H9 (cell line): Measurements from ENCODE around the gene SMTN. TPM values are rescaled to one million over a fixed set of nuclear protein-coding genes. Genes with fewer than 3 reads are reported as not detected.
A peak's percentile ranks its signal among the peaks of the same experiment; 100 is the strongest.

Source experiments
- DNase-seq: peaks from one replicate; pipeline ENCODE4 v3.0.0-alpha.2; 2017
- H2AFZ ChIP-seq: one replicate; pipeline ENCODE4 v1.6.1; 2013; ENCODE audit warnings: mild to moderate bottlenecking, low read length, control low read depth, moderate library complexity
- H2AK5ac ChIP-seq: 2 replicates; pipeline ENCODE4 v1.6.1; 2013; ENCODE audit warnings: low read length, control low read depth, mixed read lengths; ENCODE audit not compliant: insufficient read length
- H2BK120ac ChIP-seq: one replicate; pipeline ENCODE4 v1.6.1; 2013; ENCODE audit warnings: low read depth, mild to moderate bottlenecking, low read length, control low read depth, inconsistent platforms; ENCODE audit not compliant: poor library complexity, severe bottlenecking
- H2BK12ac ChIP-seq: 2 replicates; pipeline ENCODE4 v1.6.1; 2013; ENCODE audit warnings: low read length, control low read depth, mixed read lengths, low read depth; ENCODE audit not compliant: insufficient read length
- H2BK15ac ChIP-seq: 2 replicates; pipeline ENCODE4 v1.6.1; 2013; ENCODE audit warnings: low read depth, low read length, control low read depth
- H2BK20ac ChIP-seq: one replicate; pipeline ENCODE4 v1.6.1; 2013; ENCODE audit warnings: low read depth, mild to moderate bottlenecking, low read length, control low read depth, inconsistent platforms; ENCODE audit not compliant: poor library complexity, severe bottlenecking
- H2BK5ac ChIP-seq: 2 replicates; pipeline ENCODE4 v1.6.1; 2013; ENCODE audit warnings: low read length, control low read depth, mixed read lengths; ENCODE audit not compliant: insufficient read length
- H3K14ac ChIP-seq: 2 replicates; pipeline ENCODE4 v1.6.1; 2013; ENCODE audit warnings: low read length, control low read depth; ENCODE audit not compliant: insufficient read depth
- H3K18ac ChIP-seq: 2 replicates; pipeline ENCODE4 v1.6.1; 2013; ENCODE audit warnings: low read depth, mild to moderate bottlenecking, mixed read lengths, low read length, control low read depth; ENCODE audit not compliant: insufficient read length
- H3K23ac ChIP-seq: 2 replicates; pipeline ENCODE4 v1.6.1; 2013; ENCODE audit warnings: low read length, control low read depth, mixed read lengths, low read depth; ENCODE audit not compliant: insufficient read length
- H3K23me2 ChIP-seq: 2 replicates; pipeline ENCODE4 v1.6.1; 2013; ENCODE audit warnings: low read depth, mild to moderate bottlenecking, mixed read lengths, low read length, control low read depth; ENCODE audit not compliant: insufficient read length, poor library complexity, severe bottlenecking
- H3K27ac ChIP-seq: 2 replicates; pipeline ENCODE4 v1.5.1; 2013; ENCODE audit warnings: low read length, control low read depth, mixed read lengths, low read depth; ENCODE audit not compliant: insufficient read length
- H3K27me3 ChIP-seq: 2 replicates; pipeline ENCODE4 v1.6.1; 2013; ENCODE audit warnings: low read length, control low read depth, inconsistent platforms; ENCODE audit not compliant: insufficient read depth
- H3K4ac ChIP-seq: 2 replicates; pipeline ENCODE4 v1.6.1; 2013; ENCODE audit warnings: low read depth, mild to moderate bottlenecking, control low read depth, inconsistent platforms, low read length, moderate library complexity
- H3K4me1 ChIP-seq: 2 replicates; pipeline ENCODE4 v1.6.1; 2013; ENCODE audit warnings: low read length, control low read depth, inconsistent platforms; ENCODE audit not compliant: insufficient read depth
- H3K4me2 ChIP-seq: 2 replicates; pipeline ENCODE4 v1.6.1; 2013; ENCODE audit warnings: low read length, control low read depth, mixed read lengths; ENCODE audit not compliant: insufficient read length, insufficient read depth
- H3K56ac ChIP-seq: 2 replicates; pipeline ENCODE4 v1.6.1; 2013; ENCODE audit warnings: low read depth, mild to moderate bottlenecking, mixed read lengths, low read length, control low read depth; ENCODE audit not compliant: insufficient read length
- H3K79me1 ChIP-seq: 2 replicates; pipeline ENCODE4 v1.6.1; 2013; ENCODE audit warnings: low read depth, mild to moderate bottlenecking, moderate library complexity, low read length, control low read depth, inconsistent platforms; ENCODE audit not compliant: insufficient read depth, poor library complexity, severe bottlenecking
- H3K79me2 ChIP-seq: 2 replicates; pipeline ENCODE4 v1.6.1; 2013; ENCODE audit warnings: low read length, control low read depth, inconsistent platforms; ENCODE audit not compliant: insufficient read depth
- H3K9ac ChIP-seq: 2 replicates; pipeline ENCODE4 v1.6.1; 2013; ENCODE audit warnings: low read length, control low read depth, mixed read lengths; ENCODE audit not compliant: insufficient read length; ENCODE audit errors: extremely low read depth
- H3K9me3 ChIP-seq: one replicate; pipeline ENCODE4 v1.6.1; 2013; ENCODE audit warnings: low read depth, low read length, inconsistent platforms; ENCODE audit not compliant: control insufficient read depth
- H3T11ph ChIP-seq: one replicate; pipeline ENCODE4 v1.6.1; 2013; ENCODE audit warnings: mild to moderate bottlenecking, low read length, control low read depth, inconsistent platforms
- H4K20me1 ChIP-seq: one replicate; pipeline ENCODE4 v1.6.1; 2013; ENCODE audit not compliant: control insufficient read depth, insufficient read length, insufficient read depth
- H4K5ac ChIP-seq: 2 replicates; pipeline ENCODE4 v1.6.1; 2013; ENCODE audit warnings: low read depth, mild to moderate bottlenecking, mixed read lengths, low read length, control low read depth; ENCODE audit not compliant: insufficient read length
- H4K8ac ChIP-seq: replicated peaks from 2 replicates; pipeline ENCODE4 v1.6.1; 2013; ENCODE audit warnings: low read length, control low read depth, mixed read lengths, low read depth; ENCODE audit not compliant: insufficient read length
- H4K91ac ChIP-seq: 2 replicates; pipeline ENCODE4 v1.6.1; 2013; ENCODE audit warnings: low read depth, mild to moderate bottlenecking, moderate library complexity, mixed read lengths, low read length, control low read depth; ENCODE audit not compliant: insufficient read length
- H3K27ac Mint-ChIP-seq, 3 experiments: 2 replicates in 2 of 3; 3 replicates in 1 of 3; pipeline ENCODE4 v1.8.0; 2020 to 2021; ENCODE audit warnings: mixed read lengths in 3 of 3, mild to moderate bottlenecking in 1 of 3, moderate library complexity in 1 of 3
- H3K27me3 Mint-ChIP-seq: 2 replicates; pipeline ENCODE4 v1.8.0; 2021; ENCODE audit warnings: low read depth, mild to moderate bottlenecking, moderate library complexity, mixed read lengths
- H3K36me3 Mint-ChIP-seq, 3 experiments: 2 replicates in 2 of 3; 3 replicates in 1 of 3; pipeline ENCODE4 v1.8.0; 2020 to 2021; ENCODE audit warnings: low read depth in 3 of 3, mixed read lengths in 3 of 3; ENCODE audit not compliant: insufficient read depth in 1 of 3
- H3K4me1 Mint-ChIP-seq, 2 experiments: 2 replicates each; pipeline ENCODE4 v1.8.0; 2020; ENCODE audit warnings: mixed read lengths in 2 of 2
- H3K4me3 Mint-ChIP-seq, 2 experiments: 2 replicates in 1 of 2; 3 replicates in 1 of 2; pipeline ENCODE4 v1.8.0; 2020 to 2021; ENCODE audit warnings: mild to moderate bottlenecking in 2 of 2, mixed read lengths in 2 of 2, moderate library complexity in 1 of 2
- H3K9me3 Mint-ChIP-seq, 2 experiments: 2 replicates in 1 of 2; 3 replicates in 1 of 2; pipeline ENCODE4 v1.8.0; 2020; ENCODE audit warnings: mild to moderate bottlenecking in 2 of 2, mixed read lengths in 2 of 2, moderate library complexity in 1 of 2
- WGBS: extraction: QIAGEN DNeasy Blood & Tissue Kit; methylation state at CpG from one replicate; pipeline ENCODE4 v1.1.7; 2013; ENCODE audit warnings: missing lambda C conversion rate, low lambda C conversion rate, mixed read lengths; ENCODE audit not compliant: insufficient read length; ENCODE audit errors: extremely low coverage; 5-methylcytosine and 5-hydroxymethylcytosine counted together
- total RNA-seq: library from RNA; stranded (reverse); gene quantifications from 2 replicates; pipeline ENCODE4 v1.2.1, GENCODE V29; 2021
- TF ChIP-seq, protein P1 (sequence below): fragments of 200-600 bp; sonication (generic); conservative IDR thresholded peaks from 3 replicates; pipeline ENCODE4 v1.8.0; 2021; ENCODE audit warnings: antibody characterized with exemption, mild to moderate bottlenecking

SMTN gene
- total RNA-seq, 1 experiment from 2014 or later, result 23.4 TPM

DNA sequence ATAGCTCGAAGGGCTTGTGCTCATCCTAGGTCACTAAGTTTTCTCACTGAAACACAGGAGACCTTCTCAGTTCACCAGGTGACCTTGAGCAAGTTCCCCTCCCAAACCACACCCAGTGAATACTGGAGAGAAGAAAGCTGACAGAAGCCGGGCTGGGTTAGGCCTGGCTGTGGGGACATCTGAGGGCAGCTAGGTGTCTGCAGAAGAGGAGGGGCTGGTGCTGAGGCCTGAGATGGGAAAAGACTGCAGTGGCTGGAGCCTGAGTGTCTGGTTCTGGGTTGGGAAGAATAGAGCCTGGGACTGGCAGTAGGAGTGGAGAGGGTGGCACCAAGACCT lies 41.0 kb downstream of the SMTN start:
- H4K20me1 ChIP-seq, result no peaks in the 10 kb centered on the region
- no peak overlapping the region for H3K4ac ChIP-seq
- no peak overlapping the region for H3K18ac ChIP-seq
- no peak overlapping the region for H3K4me2 ChIP-seq
- no peak overlapping the region for H4K5ac ChIP-seq
- H3K27ac ChIP-seq, result no peak overlapping the region
- no peak overlapping the region for H2BK15ac ChIP-seq
- no peaks in the 10 kb centered on the region for H3K23me2 ChIP-seq
- Mint-ChIP-seq H3K4me1 (peaks cover 22 to 35% of the 10 kb centered on the region in 2 experiments), H3K9me3 (no peaks in the 10 kb centered on the region), H3K4me3 (peak overlapping the region in 1 of 2 experiments; percentile 28; a peak in 2 of 5 replicates), H3K27me3 (peaks cover 12% of the 10 kb centered on the region), H3K36me3 (no peaks in the 10 kb centered on the region), H3K27ac (peak overlapping the region in 1 of 3 experiments; percentile 26; a peak in 2 of 7 replicates)
- H2BK20ac ChIP-seq, result no peak overlapping the region
- no peak overlapping the region for H4K8ac ChIP-seq
- no peak overlapping the region for H3K9ac ChIP-seq
- H3K14ac ChIP-seq, result no peak overlapping the region
- H3K27me3 ChIP-seq, result no peaks in the 10 kb centered on the region
- no peaks in the 10 kb centered on the region for H3K79me2 ChIP-seq
- H2AK5ac ChIP-seq, result no peak overlapping the region
- H2BK120ac ChIP-seq, result no peak overlapping the region
- TF ChIP-seq, protein P1, sequence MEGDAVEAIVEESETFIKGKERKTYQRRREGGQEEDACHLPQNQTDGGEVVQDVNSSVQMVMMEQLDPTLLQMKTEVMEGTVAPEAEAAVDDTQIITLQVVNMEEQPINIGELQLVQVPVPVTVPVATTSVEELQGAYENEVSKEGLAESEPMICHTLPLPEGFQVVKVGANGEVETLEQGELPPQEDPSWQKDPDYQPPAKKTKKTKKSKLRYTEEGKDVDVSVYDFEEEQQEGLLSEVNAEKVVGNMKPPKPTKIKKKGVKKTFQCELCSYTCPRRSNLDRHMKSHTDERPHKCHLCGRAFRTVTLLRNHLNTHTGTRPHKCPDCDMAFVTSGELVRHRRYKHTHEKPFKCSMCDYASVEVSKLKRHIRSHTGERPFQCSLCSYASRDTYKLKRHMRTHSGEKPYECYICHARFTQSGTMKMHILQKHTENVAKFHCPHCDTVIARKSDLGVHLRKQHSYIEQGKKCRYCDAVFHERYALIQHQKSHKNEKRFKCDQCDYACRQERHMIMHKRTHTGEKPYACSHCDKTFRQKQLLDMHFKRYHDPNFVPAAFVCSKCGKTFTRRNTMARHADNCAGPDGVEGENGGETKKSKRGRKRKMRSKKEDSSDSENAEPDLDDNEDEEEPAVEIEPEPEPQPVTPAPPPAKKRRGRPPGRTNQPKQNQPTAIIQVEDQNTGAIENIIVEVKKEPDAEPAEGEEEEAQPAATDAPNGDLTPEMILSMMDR, result no peak
- H3K79me1 ChIP-seq, result no peaks in the 10 kb centered on the region
- no peak overlapping the region for H2BK12ac ChIP-seq
- no peaks in the 10 kb centered on the region for H3K9me3 ChIP-seq
- H2BK5ac ChIP-seq, result no peak overlapping the region
- H3K56ac ChIP-seq, result no peak overlapping the region
- peaks cover 5% of the 10 kb centered on the region for H3K4me1 ChIP-seq
- H2AFZ ChIP-seq, result no peak overlapping the region
- WGBS, result no CpG with 5 or more reads among the region's 2 CpGs
- H3T11ph ChIP-seq, result no peak overlapping the region
- no peak for DNase-seq
- no peak overlapping the region for H3K23ac ChIP-seq
- H4K91ac ChIP-seq, result no peak overlapping the region
